Medulla oblongata (tissue), 1 donor: ENCODE measurements around the gene ATP7A.
"Not testable (repeated sequence)": the region's sequence is repeated elsewhere in the genome, so short reads cannot be mapped to it uniquely, and the experiment has no call there.

Experiments used
- DNase-seq: peaks from one replicate; pipeline ENCODE4 v3.0.0-alpha.2; 2015; ENCODE audit errors: extremely low spot score

The ATP7A gene

DNA sequence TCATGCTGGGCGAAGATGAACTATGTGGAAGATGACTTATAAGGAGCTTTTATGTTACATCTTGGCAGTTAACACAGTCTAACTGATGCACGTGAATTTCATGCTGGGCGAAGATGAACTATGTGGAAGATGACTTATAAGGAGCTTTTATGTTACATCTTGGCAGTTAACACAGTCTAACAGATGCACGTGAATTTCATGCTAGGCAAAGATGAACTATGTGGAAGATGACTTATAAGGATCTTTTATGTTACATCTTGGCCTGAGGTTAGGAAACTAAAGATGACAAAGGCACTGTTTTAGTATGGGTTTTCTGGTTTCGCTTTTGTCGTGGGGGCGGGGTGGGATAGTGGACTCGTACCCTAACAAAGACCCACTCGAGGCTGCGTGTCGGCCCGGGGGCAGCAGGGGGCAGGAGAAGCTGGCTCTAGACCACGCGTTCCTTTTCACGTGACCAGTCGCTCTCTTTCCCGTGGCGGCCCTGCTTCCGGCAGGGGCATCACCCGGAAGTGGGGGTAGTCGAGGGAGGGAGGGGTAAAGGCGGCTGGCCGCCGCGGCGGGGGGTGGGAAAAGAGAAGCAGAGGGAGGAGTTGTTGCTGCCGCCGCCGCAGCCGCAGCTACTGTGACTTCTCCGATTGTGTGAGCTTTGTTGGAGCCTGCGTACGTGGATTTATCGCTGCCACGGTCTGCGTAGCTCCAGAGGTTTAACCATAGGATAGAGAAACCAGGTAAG is at the start of gene ATP7A:
TSS of gene ATP7A (plus strand) at position 586 of the 733 bp plus-strand sequence. CDS start 60,949 bp downstream, outside the sequence.
- DNase-seq = peak; percentile 90

DNA sequence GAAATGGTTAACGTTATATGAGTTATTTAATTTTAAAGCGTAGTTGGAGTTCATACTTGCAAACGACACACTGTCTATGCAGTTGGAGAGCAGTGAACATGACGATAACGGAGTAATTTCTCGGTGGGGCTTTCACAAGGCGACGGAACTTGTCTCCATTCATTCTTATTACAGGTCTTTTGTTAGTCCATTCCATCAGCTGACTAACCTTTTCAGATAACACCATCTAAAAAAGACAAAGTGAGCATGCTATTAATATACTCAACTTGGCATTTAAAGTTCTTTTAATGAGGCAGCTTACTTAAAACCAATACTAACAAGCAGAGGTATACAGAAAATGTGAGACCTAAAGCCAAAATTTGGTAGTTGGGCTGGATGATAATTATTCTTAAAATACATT is 35.1 kb upstream of the ATP7A start:
- DNase-seq = no peak

DNA sequence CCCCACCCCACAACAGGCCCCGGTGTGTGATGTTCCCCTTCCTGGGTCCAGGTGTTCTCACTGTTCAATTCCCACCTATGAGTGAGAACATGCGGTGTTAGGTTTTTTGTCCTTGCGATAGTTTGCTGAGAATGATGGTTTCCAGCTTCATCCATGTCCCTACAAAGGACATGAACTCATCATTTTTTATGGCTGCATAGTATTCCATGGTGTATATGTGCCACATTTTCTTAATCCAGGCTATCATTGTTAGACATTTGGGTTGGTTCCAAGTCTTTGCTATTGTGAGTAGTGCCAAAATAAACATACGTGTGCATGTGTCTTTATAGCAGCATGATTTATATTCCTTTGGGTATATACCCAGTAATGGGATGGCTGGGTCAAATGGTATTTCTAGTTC is 29.1 kb upstream of the ATP7A start:
- not testable (repeated sequence) for DNase-seq

DNA sequence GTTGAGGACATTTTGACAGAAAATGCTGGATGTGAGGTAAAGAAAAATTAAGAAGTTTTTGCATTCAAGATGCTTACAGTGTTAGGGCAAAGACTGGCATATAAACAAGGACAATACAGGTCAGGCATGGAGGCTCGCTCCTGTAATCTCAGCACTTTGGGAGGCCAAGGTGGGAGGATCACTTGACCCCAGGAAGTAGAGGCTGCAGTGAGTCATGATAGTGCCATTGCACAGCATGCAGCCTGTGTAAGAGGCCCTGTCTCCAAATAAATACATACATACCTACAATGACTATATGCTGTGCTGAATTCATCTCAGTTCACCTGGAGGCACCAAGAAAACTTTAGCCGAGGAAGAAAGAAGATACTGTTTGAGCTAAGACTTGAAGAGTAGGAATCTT is 17.6 kb upstream of the ATP7A start:
- DNase-seq = no peak

DNA sequence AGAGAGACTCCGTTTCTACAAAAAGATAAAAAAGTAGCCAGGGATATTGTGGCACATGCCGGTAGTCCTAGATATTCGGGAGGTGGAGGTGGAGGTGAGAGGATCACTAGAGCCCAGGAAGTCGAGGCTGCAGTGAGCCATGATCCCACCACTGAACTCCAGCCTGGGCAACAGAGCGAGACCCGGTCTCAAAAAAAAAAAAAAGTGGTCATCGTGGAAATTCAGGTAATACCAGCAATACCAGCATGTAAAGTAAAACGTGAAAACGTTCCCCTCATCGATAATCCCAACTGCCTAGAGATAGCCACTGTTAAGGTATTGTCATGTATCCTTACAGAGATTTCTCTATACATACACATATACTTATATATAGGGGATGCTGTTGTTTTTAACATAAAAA is 16.8 kb upstream of the ATP7A start:
- DNase-seq = no peak

DNA sequence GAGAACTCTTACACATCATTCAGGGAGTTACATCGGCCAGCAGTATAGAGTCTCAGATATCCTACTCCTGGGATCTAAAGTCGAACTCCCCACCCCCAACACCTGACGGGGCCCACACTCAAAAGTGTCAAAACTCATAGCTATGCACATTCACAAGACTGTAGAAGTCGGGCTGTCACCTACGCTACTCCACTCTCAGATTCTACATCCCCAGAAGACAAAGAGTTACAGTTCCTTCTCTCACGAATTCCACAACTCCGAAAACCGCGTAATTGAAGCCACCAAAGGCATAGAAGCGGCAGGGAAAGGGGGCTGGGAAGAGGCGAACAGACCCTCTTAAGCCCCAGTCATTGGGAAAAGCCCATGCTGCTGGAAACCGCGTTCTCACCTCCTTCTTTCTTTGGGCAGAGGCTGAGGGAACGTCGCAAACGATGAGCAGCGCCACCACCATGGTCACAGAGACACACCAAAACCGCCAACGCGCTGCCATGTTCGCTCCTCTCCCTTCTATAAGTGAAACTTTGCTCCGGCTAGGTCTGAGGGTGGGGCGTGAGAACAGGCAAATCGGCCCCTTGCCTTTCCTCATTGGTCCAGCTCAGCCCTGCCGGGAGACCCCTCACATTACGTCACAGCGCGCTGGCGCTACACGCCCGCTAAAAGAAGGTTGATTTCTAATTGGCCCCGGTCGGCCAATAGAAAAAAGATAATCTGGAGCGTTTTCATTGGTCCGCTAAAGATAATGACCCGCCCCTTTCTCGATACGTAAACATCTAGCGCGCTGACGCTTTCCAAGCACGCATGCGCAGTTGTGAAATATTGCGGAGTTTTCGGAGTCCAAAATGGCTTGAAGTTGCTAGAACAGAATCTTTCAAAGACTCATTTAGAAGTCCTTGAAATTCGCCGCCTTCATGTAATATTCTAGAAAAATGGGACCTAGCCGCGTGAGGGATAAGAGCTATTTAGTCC is 15.3 kb upstream of the ATP7A start, which contains the start of gene MAGT1:
TSS of gene MAGT1 (minus strand) at position 515 of the 966 bp plus-strand sequence. CDS start at position 490, 25 bp downstream.
- peak; percentile 97 for DNase-seq

DNA sequence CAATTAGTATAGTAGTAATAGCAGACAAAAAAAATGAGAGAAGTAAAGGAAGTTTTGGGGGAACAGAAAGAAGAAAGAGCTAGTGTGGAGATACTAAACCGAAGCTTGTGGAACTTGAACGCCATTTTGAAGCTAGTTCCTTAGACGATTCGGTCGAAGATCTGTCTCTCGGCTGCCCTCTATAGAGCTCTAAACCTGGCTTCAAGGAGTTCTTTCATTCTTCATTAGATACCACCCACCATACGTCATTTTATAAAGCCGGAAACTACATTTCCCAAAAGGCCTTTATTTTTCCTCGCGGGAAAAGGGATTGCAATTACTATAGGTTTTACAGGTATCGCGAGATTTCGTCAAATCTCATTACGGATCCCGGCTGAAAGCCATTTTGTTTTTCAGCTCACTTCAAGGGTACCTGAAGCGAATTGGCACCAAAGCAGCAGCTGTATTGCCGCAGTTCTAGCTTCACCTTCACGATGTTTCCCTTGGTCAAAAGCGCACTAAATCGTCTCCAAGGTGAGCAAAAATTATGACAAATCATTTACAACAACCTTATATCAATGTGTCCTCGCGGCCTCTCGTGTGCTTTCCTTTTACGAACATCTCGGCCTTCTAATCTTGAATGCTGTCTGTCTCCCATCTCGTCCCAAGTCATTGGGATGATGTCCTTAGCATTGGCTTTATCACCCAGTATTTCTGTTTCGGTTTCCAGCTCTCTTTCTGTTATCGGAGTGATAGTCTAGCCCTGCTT is 11.2 kb upstream of the ATP7A start, which contains the start of gene COX7B:
TSS of gene COX7B (plus strand) at position 388 of the 748 bp plus-strand sequence. CDS start at position 474, 86 bp downstream.
- DNase-seq = peak; percentile 98

DNA sequence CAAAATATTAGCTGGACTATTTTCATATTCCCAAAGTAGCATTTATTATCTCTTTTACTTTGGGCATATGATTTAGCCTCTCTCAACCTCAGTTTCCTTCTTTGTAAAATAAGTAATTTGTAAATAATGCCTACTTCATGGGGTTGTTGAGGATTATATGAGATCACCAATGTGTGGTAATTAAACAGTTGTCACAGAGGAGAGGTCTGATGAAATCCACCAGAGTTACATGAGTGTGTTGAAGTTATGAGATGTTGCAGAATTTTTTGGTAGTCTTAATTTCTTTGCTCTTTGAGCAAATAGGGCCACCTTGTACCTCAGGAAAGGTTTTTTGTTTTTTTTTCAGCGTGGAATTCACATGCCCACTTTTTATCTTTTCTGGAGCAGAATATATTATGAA is 9.8 kb upstream of the ATP7A start:
- no peak for DNase-seq

DNA sequence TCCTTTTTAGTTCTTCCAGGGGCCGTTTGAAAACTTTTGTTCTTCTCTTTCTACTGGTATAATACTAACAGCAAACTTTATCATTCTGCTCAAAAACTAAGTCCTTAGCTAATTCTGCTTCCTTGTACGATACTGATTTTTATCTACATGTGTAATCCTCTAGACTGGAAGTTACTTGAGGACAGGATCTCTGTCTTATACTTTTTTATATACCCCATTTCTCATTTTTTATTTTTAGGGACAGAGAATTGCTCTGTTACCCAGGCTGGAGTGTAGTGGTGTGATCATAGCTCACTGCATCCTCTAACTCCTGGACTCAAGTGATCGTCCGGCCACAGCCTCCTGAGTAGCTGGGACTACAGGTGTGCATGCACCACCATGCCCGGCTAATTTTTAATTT is 9.0 kb upstream of the ATP7A start:
- no peak for DNase-seq

DNA sequence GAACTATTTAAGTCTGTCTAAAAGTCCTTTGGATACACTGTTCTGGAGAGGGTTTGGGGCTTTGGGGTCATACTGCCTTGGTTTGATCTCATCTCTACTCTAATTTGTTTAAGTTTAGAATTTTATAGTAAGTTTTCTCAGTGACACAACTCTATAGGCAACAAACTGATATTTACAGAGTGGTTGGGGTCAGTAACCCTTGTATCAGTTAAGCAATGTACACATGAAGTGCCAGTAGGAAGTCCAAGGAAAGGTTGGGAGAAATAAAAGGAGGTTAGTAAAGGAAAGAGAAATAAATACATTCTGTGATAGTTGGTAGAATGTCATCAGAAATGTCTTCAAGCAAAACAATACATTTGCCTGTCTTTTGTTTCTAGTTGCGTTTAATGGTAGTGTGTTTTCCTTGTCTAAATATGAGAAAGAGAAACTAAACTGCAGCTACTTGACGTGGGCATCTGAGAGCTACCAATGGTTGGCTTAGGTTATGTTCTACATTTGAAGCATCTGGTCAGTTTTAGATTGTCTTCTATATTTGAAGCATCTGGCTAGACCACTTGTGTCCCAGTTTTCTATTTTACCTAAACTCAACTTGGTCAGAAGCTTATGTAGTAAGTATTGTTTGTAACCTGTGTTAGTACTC is 6.9 kb downstream of the ATP7A start:
- no peak for DNase-seq

DNA sequence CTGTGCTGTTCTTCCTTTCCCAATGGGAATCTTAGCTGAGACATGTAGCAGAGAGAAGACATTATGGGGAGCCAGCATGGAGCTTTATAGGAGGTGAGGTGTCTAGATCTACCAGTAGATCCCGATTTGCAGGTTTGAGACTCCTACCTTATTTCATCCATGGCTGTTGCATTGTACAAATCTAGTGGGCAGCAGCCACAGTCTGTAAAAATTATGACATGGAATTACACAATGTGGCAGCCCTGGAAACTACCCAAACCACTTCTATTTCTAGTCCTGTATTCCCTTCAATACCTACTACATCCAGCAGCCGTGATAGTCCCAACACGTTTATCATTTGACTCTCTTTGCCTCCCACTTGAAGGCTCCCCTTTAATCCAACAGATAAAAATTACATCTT is 8.1 kb downstream of the ATP7A start:
- no peak for DNase-seq

DNA sequence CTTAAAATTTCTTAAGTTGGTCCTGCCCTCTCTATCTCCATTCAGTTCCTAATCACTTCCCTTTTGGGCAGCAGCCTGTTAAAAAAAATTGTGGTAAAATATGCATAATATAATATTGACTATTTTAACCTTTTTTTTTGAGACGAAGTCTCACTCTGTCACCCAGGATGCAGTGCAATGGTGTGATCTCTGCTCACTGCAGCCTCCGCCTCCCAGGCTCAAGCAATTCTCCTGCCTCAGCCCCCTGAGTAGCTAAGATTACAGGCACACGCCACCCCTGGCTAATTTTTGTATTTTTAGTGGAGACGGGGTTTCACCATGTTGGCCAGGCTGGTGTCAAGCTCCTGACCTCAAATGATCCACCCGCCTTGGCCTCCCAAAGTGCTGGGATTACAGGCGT is 8.9 kb downstream of the ATP7A start:
- not testable (repeated sequence) for DNase-seq

DNA sequence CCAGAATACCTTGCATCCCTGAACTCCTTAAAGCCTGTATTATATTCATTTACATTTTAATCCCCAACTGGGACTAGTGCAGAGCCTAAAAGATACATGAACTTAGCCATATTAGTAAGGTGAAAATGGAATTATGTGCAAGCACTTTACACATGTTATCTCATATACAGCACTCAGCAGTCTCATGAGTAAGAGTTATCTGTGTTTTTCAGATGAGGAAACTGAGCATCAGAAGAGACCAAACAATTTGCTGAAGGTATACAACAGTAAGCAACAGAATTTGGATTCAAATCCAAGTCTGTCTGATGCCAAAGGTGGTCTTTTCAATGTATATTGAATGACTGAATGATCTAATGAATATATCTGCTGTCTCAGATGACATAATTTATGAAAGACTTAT is 12.3 kb downstream of the ATP7A start:
- DNase-seq = no peak

DNA sequence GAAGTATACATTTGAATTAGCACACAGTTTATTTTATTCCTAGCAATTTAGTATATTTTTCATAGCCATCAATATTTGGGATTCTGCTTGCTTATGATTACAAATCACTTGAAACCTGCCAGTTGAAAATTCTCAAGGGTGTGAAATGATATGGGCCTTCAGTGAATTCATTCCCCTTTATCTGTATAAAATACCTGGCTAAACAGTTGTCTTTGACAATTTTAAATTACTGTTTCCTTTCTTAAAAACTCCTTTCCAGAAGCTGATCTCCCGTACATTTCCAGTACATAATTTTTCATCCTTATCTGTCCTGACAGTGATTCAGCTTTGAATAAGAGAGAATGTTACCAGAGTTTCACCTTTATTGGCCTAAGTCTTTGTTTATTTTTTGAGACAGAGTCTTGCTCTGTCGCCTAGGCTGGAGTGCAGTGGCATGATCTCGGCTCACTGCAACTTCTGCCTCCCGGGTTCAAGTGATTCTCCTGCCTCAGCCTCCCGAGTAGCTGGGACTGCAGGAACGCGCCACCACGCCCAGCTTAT is 13.9 kb downstream of the ATP7A start:
- DNase-seq = no peak

DNA sequence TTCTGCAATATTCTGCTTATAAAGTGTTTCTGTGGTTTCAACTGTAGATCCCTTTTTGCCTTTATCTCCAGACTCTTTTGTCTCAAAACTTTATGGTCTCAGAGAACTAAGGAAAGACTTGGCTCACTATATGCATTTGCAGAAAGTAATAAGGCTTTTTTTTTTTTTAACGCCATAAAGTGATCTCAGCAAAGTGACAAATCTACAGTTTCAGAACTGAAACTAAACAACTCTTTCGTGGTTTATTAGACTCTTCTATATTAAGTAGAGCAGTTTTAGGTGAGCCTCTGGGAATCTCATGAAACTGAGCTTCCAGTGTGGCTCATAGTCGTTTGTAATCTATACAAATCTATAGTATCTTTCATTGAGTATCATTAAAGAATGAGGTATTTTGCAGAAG is 15.3 kb downstream of the ATP7A start:
- DNase-seq = no peak

DNA sequence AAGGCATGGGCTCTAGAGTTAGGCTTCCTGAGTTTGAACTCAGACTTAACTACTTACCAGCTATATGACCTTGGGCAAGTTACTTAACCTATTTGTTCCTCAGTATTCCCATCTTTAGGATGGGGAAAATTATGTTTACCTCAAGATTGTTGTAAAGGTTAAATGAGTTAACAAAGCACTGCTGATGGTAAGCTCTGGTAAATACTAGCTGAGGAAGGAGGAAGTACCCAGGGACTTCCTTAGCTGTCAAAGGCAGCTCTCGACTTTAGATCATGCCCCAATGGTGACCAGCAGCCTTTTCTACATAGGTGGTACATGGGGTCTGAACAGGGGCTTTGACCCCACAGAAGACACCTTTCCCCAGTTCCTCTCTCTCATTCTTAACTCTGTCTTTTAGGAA is 20.1 kb downstream of the ATP7A start:
- no peak for DNase-seq

DNA sequence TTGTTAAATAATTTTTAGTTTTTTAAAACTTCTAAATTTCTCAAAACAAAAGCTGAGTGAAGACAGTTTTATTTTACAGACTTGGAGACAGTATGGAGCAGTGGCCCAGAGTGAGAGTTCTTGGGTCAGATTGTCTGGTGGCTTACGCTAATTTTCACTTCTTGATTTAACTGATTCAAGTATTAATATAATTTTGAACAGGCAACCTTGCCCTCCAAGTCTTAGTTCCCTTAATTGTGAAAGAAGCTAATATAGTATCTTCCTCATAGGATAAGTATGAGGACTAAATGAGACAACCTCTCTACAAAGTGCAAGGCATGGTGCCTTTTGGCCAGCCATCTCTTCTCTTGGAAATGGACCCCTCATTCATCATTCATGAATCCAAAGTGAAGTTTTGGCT is 25.4 kb downstream of the ATP7A start:
- DNase-seq = no peak

DNA sequence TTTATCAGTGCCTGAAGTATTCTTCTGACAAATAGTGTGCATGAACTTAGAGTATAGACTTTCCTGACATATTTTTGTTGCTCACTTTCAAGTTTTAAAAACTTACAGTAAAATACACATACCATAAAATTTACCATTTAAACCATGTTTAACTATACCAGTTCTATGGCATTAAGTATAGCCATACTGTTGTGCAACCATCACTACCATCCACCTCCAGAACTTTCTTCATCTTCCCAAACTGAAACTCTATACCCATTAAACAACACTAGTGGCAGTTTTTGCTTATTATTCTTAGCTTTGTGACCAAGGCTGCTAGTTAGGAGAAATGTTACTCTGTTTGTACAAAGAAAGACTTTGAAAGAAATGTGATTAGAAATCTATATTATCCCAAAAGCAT is 25.8 kb downstream of the ATP7A start:
- no peak for DNase-seq

DNA sequence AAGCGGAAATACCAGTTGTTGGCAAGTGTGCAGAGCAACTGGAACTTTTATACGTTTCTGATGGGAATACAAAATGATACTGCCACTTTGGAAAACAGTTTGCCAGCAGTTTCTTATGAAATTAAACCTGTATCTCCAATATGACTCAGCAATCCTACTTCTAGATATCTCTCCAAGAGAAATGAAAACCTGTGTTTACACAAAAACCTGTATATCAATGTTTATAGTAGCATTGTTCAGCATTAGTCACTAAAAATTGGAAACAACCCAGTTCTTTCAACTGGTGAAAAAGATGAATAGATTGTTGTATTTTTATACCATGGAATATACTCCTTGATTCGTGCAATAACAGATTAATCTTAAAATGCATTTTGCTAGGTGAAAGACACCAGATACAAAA is 26.8 kb downstream of the ATP7A start:
- DNase-seq = no peak

DNA sequence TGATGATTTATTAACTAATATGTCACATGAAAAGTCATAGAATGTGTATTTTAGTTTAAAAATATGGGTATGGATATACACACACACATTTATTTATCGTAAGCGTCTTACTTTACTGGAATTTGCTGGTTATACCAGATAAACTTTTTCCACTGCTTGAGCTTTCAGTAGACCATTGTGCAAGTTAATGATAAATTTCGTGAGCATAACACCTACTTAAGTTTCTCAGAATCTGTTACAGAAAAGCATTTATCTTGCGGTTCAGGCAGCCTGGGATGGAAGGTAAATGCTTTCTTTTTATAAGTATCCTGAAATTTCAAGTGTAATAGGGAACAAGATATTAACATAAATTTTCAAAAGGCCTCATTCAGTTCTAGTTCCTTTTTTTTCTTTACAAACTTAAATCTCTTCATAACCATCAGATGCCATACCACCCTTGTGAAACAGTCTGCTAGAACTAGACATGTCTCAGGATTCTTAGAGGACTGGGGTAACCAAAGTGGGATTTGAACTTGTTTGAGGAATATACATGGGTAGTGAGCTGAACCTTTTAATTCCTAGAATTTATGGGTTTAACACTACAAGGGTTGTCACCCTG is 27.7 kb downstream of the ATP7A start:
- DNase-seq = no peak

DNA sequence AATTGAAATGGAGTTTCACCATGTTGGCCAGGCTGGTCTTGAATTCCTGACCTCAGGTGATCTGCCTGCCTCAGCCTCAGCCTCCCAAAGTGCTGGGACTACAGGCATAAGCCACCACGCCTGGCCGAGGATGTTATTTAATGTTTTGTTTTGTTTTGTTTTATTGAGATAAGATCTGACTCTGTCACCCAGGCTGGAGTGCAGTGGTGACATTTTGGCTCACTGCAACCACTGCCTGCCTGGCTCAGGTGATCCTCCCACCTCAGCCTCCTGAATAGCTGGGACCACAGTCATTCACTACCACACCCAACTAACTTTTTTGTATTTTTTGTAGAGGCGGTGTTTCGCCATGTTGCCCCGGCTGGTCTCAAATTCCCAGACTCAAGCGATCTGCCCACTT is 34.5 kb downstream of the ATP7A start:
- DNase-seq = not testable (repeated sequence)
